Mesenchymal stem cell (in vitro differentiated cells and primary cell): ENCODE results near the gene GEMIN5.
"Not testable (repeated sequence)": the region's sequence is repeated elsewhere in the genome, so short reads cannot be mapped to it uniquely, and the experiment has no call there.

ENCODE experiments used
- DNase-seq: peaks from one replicate; pipeline ENCODE4 v3.0.0-alpha.2; 2013
- H2AFZ ChIP-seq: one replicate; pipeline ENCODE4 v1.6.1; 2013; ENCODE audit warnings: low read depth, mild to moderate bottlenecking, control low read depth, inconsistent platforms, low read length, moderate library complexity
- H2AK5ac ChIP-seq: 2 replicates; pipeline ENCODE4 v1.6.1; 2013; ENCODE audit warnings: low read length, moderate library complexity, mild to moderate bottlenecking, inconsistent platforms; ENCODE audit not compliant: severe bottlenecking
- H2BK120ac ChIP-seq: one replicate; pipeline ENCODE4 v1.6.1; 2013; ENCODE audit warnings: low read depth, mild to moderate bottlenecking, inconsistent platforms, low read length, moderate library complexity
- H2BK12ac ChIP-seq, 2 experiments: one replicate each; pipeline ENCODE4 v1.6.1; 2013; ENCODE audit warnings: inconsistent platforms in 2 of 2, low read length in 2 of 2, mild to moderate bottlenecking in 2 of 2, moderate library complexity in 2 of 2, control low read depth in 1 of 2
- H2BK15ac ChIP-seq: one replicate; pipeline ENCODE4 v1.6.1; 2013; ENCODE audit warnings: mild to moderate bottlenecking, low read depth, inconsistent platforms; ENCODE audit not compliant: poor library complexity, severe bottlenecking
- H2BK5ac ChIP-seq: 2 replicates; pipeline ENCODE4 v1.6.1; 2013; ENCODE audit warnings: low read depth, mild to moderate bottlenecking, low read length, control low read depth, inconsistent platforms; ENCODE audit not compliant: poor library complexity, severe bottlenecking
- H3K14ac ChIP-seq, 2 experiments: one replicate each; pipeline ENCODE4 v1.6.1; 2013; ENCODE audit warnings: inconsistent platforms in 2 of 2, low read length in 2 of 2, control low read depth in 1 of 2, mild to moderate bottlenecking in 1 of 2, moderate library complexity in 1 of 2
- H3K18ac ChIP-seq, 2 experiments: one replicate each; pipeline ENCODE4 v1.6.1; 2013; ENCODE audit warnings: inconsistent platforms in 2 of 2, low read length in 2 of 2, control low read depth in 1 of 2, low read depth in 1 of 2, mild to moderate bottlenecking in 1 of 2
- H3K23ac ChIP-seq, 2 experiments: one replicate each; pipeline ENCODE4 v1.6.1; 2013; ENCODE audit warnings: inconsistent platforms in 2 of 2, low read length in 2 of 2, mild to moderate bottlenecking in 2 of 2, moderate library complexity in 2 of 2, control low read depth in 1 of 2
- H3K27ac ChIP-seq: 2 replicates; pipeline ENCODE4 v1.5.1; 2013; ENCODE audit warnings: mild to moderate bottlenecking, moderate library complexity, low read length, control low read depth, inconsistent platforms; ENCODE audit not compliant: poor library complexity, severe bottlenecking
- H3K27me3 ChIP-seq, 2 experiments: 2 replicates each; pipeline versions ENCODE4 v1.6.1 to v1.7.0; 2013; ENCODE audit warnings: low read length in 2 of 2, mild to moderate bottlenecking in 2 of 2, moderate library complexity in 2 of 2, control low read depth in 1 of 2, inconsistent platforms in 1 of 2; ENCODE audit not compliant: control insufficient read depth in 1 of 2, insufficient read depth in 1 of 2
- H3K36me3 ChIP-seq, 2 experiments: 2 replicates each; pipeline versions ENCODE4 v1.6.1 to v1.7.0; 2013; ENCODE audit warnings: low read length in 2 of 2, control low read depth in 1 of 2, inconsistent platforms in 1 of 2, low read depth in 1 of 2, mild to moderate bottlenecking in 1 of 2; ENCODE audit not compliant: insufficient read depth in 2 of 2, control insufficient read depth in 1 of 2
- H3K4ac ChIP-seq, 2 experiments: one replicate each; pipeline ENCODE4 v1.6.1; 2013; ENCODE audit warnings: inconsistent platforms in 2 of 2, low read length in 2 of 2, mild to moderate bottlenecking in 2 of 2, moderate library complexity in 2 of 2, control low read depth in 1 of 2, low read depth in 1 of 2
- H3K4me1 ChIP-seq: 2 replicates; pipeline ENCODE4 v1.6.1; 2013; ENCODE audit warnings: low read depth, low read length, control low read depth; ENCODE audit not compliant: control insufficient read depth, insufficient read depth
- H3K4me2 ChIP-seq: 2 replicates; pipeline ENCODE4 v1.6.1; 2013; ENCODE audit warnings: low read length, mild to moderate bottlenecking, inconsistent platforms; ENCODE audit not compliant: poor library complexity, severe bottlenecking
- H3K4me3 ChIP-seq, 2 experiments: 2 replicates each; pipeline versions ENCODE4 v1.5.1 to v1.7.0; 2013; ENCODE audit warnings: low read length in 2 of 2, mild to moderate bottlenecking in 2 of 2, control low read depth in 1 of 2, low read depth in 1 of 2; ENCODE audit not compliant: insufficient read depth in 1 of 2
- H3K79me1 ChIP-seq: replicated peaks from 2 replicates; pipeline ENCODE4 v1.6.1; 2013; ENCODE audit warnings: mild to moderate bottlenecking, control low read depth, low read length, inconsistent platforms; ENCODE audit not compliant: poor library complexity, severe bottlenecking
- H3K9ac ChIP-seq: 2 replicates; pipeline ENCODE4 v1.7.0; 2013; ENCODE audit warnings: mild to moderate bottlenecking, low read length, moderate library complexity
- H3K9me3 ChIP-seq: 2 replicates; pipeline ENCODE4 v1.7.0; 2013; ENCODE audit warnings: mild to moderate bottlenecking, low read length; ENCODE audit not compliant: control insufficient read depth
- H4K8ac ChIP-seq: one replicate; pipeline ENCODE4 v1.6.1; 2013; ENCODE audit warnings: inconsistent platforms, mild to moderate bottlenecking, low read length, moderate library complexity
- H4K91ac ChIP-seq: one replicate; pipeline ENCODE4 v1.6.1; 2013; ENCODE audit warnings: mild to moderate bottlenecking, low read length, inconsistent platforms
- WGBS: methylation state at CpG from one replicate; pipeline ENCODE4 v1.1.7; 2013; ENCODE audit warnings: mixed read lengths; 5-methylcytosine and 5-hydroxymethylcytosine counted together

GEMIN5 gene

DNA sequence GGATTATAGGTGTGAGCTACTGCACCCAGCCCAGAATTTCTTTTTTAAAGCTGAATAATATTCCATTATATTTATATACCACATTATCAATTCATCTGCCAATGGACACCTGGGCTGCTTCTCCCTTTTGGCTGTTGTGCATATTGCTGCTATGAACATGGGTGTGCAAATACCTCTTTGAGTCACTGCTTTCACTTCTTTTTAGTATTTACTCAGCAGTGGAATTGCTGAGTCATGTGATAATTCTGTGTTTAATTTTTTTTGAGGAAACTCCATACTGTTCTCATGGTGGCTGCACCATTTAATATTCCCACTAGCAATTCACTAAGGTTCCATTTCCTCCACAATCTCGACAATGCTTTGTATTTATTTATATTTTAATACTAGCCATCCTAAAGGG is 39.4 kb upstream of the GEMIN5 start:
- no peak overlapping the region for H3K18ac ChIP-seq
- H3K79me1 ChIP-seq = no peaks in the 10 kb centered on the region
- no peak overlapping the region for H4K8ac ChIP-seq
- peaks cover 4 to 9% of the 10 kb centered on the region in 2 experiments for H3K36me3 ChIP-seq
- no peak overlapping the region for H2BK15ac ChIP-seq
- no peaks in the 10 kb centered on the region for H3K9me3 ChIP-seq
- no peak for DNase-seq
- no peaks in the 10 kb centered on the region for H3K4me1 ChIP-seq
- no peak overlapping the region for H2AFZ ChIP-seq
- H3K23ac ChIP-seq = no peak overlapping the region
- no peak overlapping the region for H3K14ac ChIP-seq
- H3K27me3 ChIP-seq = no peaks in the 10 kb centered on the region
- no peak overlapping the region for H2AK5ac ChIP-seq
- H3K4ac ChIP-seq = no peak overlapping the region
- no peak overlapping the region for H3K27ac ChIP-seq
- no peak overlapping the region for H3K9ac ChIP-seq
- no peak overlapping the region for H4K91ac ChIP-seq
- H2BK12ac ChIP-seq = no peak overlapping the region
- H2BK120ac ChIP-seq = no peak overlapping the region
- no peak overlapping the region for H3K4me3 ChIP-seq
- no CpG with 5 or more reads among the region's 1 CpG for WGBS
- H3K4me2 ChIP-seq = no peak overlapping the region
- H2BK5ac ChIP-seq = no peak overlapping the region

DNA sequence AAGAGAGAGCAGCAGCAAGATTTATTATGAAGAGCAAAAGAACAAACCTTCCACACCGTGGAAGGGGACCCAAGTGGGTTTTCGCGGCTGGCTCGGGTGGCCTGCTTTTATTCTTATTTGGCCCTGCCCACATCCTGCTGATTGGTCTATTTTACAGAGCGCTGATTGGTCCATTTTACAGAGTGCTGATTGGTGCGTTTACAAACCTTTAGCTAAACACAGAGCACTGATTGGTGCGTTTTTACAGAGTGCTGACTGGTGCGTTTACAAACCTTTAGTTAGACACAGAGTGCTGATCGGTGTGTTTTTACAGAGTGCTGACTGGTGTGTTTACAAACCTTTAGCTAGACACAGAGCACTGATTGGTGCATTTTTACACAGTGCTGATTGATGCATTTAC is 38.1 kb upstream of the GEMIN5 start:
- not testable (repeated sequence) for H3K27ac ChIP-seq, H3K4ac ChIP-seq, H3K4me1 ChIP-seq, H3K79me1 ChIP-seq, H2AFZ ChIP-seq, H3K18ac ChIP-seq, H3K4me2 ChIP-seq, H2BK120ac ChIP-seq, H3K23ac ChIP-seq, H2BK5ac ChIP-seq, DNase-seq, H3K9ac ChIP-seq, H4K8ac ChIP-seq, H3K4me3 ChIP-seq, H2BK15ac ChIP-seq, H3K36me3 ChIP-seq, H2AK5ac ChIP-seq, H3K9me3 ChIP-seq, H2BK12ac ChIP-seq, H3K27me3 ChIP-seq, H4K91ac ChIP-seq, H3K14ac ChIP-seq
- 99% methylated on average over 9 of the region's 9 CpGs for WGBS

DNA sequence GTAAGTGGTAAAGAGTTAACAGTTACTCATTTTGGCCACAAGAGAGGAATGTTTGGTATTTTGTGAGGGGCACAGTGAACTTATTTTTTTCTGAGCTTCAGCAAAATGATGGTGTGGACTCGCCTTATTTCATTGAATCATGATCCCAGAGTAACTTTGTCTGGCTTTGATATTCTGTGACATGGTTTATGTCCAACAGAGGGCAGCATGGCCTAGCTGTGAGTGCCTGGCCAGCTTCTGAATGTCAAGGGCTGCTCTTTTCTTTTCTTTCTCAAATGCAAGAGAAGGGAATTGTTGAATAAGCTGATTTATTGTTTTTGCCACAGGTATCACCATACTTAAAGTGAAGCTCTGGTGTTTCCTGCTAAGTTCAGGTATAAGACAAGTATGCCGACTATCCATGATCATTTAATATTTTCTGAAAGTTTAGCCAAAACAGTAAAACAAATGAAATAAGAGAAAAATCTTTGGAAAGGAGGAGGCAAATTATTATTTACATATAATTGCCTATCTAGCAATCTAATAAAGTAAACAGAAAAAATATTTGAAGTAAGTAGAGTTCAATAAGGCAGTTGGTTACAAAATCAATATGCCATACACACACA is 34.6 kb upstream of the GEMIN5 start:
- no peak overlapping the region for H2BK15ac ChIP-seq
- no peak overlapping the region for H2AFZ ChIP-seq

DNA sequence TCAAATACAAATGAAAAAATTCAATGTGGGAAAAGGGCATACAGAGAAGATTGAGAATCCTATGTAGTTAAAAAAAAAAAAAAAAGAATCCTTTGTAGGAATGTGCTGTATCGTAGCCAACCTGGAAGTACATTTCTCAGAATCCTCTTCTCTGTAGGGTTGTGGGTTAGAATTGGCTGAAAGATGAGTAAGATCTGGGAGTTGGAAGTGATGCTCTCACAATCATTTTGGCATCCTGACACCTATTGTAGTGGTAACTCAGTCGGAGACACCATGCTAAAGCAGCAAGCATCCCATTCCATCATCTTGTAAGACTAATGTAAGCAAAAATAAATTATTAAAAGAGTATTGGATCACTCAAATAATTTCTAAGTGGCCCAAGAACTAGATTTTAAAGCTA is 33.5 kb upstream of the GEMIN5 start:
- Histone ChIP-seq H3K27ac (no peak overlapping the region), H2AK5ac (no peak overlapping the region), H3K9ac (no peak overlapping the region), H4K91ac (no peak overlapping the region), H2AFZ (no peak overlapping the region), H3K36me3 (peaks cover 6 to 42% of the 10 kb centered on the region in 2 experiments), H2BK5ac (no peak overlapping the region), H3K4me1 (peaks cover 3% of the 10 kb centered on the region), H4K8ac (no peak overlapping the region), H3K14ac (no peak overlapping the region), H3K27me3 (no peaks in the 10 kb centered on the region), H3K4me2 (no peak overlapping the region), H3K23ac (no peak overlapping the region), H3K9me3 (no peaks in the 10 kb centered on the region), H3K4ac (no peak overlapping the region), H2BK12ac (no peak overlapping the region), H2BK15ac (no peak overlapping the region), H3K79me1 (peaks cover 6% of the 10 kb centered on the region), H3K18ac (no peak overlapping the region), H2BK120ac (no peak overlapping the region), H3K4me3 (no peak overlapping the region)
- 100% methylated on average over 1 of the region's 2 CpGs for WGBS
- no peak for DNase-seq

More for the DNA sequence above, 34.6 kb upstream of the GEMIN5 start:
- Histone ChIP-seq H3K27me3 (no peaks in the 10 kb centered on the region), H4K8ac (no peak overlapping the region), H3K4ac (no peak overlapping the region), H3K18ac (no peak overlapping the region), H3K79me1 (peaks cover 5% of the 10 kb centered on the region), H3K14ac (no peak overlapping the region), H3K9me3 (no peaks in the 10 kb centered on the region), H2BK5ac (no peak overlapping the region), H3K36me3 (peaks cover 4 to 32% of the 10 kb centered on the region in 2 experiments), H3K23ac (no peak overlapping the region), H4K91ac (no peak overlapping the region), H3K4me1 (peaks cover 3% of the 10 kb centered on the region), H2AK5ac (no peak overlapping the region), H3K27ac (no peak overlapping the region), H2BK120ac (no peak overlapping the region), H3K4me3 (no peak overlapping the region), H3K9ac (no peak overlapping the region), H2BK12ac (no peak overlapping the region), H3K4me2 (no peak overlapping the region)
- peak; percentile 38 for DNase-seq
- 80% methylated on average over 1 of the region's 2 CpGs for WGBS
